HS-5 (cell line): ENCODE results near the gene MRPL43.

ENCODE experiments used
- DNase-seq: peaks from one replicate; pipeline ENCODE4 v3.0.0-alpha.2; 2012; ENCODE audit warnings: low read depth

Gene MRPL43

GRCh38 chr10:101019440-101019703 is 32.1 kb upstream of the MRPL43 start:
- no peak for DNase-seq

- DNase-seq = no peak
These were observed 31.5 kb upstream of the MRPL43 start for GRCh38 chr10:101018600-101019439.

GRCh38 chr10:101018118-101018599 is 30.9 kb upstream of the MRPL43 start:
- no peak for DNase-seq

- no peak for DNase-seq
These were observed 29.5 kb upstream of the MRPL43 start for GRCh38 chr10:101016814-101017213.

DNA sequence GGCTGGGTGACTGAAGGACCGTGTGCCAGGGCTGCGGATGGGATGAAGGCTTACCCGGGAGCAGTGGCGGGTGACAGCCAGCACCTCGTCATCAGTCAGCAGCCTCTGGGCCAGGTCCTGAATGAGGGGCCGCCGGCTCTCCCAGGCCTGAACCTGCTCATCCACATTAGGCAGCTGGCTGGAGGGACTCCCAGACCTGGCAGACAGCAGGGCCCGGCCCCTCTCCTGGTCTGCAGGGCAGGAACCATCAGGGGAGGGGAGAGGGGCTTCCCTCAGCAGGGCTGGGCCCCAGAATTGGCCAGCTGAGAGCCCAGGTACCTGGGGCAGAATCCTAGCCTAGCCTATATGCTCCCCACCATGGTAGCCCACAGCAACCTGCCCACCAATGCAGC is 28.3 kb upstream of the MRPL43 start:
- DNase-seq = no peak

DNA sequence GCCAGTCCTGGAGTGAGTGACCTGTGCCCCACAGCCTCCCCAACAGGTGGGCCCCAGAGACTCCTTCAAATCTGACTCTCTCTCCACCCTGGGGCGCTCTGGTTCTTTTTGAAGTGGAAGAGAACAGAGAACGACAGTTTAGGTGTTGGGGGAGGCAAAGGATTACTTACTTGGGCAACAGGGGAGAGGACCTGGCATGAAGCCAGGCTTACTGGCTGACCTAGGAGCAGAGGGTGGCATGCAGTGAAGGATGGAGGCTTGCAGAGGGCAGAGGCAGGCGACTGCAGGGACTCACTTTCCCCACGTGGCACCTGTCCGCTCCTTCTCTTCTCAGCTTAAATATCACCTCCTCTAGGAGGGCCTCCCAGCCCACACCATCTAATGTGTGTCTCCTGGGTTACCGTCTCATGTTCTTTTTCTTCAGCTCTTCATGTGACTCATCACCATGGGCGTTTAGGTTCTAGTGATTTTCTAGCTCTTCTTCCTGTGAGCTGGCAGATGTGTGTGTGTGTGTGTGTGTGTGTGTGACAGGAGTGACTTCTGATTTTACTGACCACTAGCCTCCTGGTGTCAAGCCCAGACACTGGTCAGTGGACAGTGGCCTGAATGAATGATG is 27.8 kb upstream of the MRPL43 start:
- no peak for DNase-seq

DNA sequence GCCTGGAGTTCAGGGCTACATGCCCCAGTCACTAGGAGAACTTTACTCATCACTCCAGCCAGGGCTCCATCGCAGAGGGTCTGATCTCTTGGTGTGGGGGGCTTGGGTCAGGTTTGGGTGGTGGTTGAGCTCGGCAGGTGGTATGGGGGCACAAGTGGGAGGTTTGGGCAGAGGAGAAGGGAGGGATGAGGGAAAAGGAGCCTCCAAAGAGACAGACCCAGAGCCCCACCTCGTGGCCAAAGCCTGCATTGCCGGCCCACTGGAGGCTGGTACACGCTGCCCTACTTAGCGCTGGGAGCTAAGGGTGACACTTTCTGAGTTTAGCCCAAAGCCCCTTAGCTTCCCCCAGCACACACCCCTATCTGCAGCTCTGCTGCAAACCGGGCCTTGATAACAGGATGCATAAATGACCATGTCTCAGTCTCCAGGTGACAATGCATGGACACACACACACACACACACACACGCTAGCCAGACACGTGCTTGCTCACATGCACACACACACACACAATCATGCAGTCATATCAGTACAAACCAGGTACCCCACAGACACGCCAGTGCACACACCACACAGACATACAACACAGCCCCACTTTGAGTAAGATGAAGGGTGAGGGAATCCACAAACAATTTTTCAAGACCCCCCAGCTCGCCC is 27.1 kb upstream of the MRPL43 start:
- no peak for DNase-seq

GRCh38 chr10:101013365-101013825 is 26.1 kb upstream of the MRPL43 start:
- no peak for DNase-seq

- DNase-seq = peak; percentile 88
These were observed 25.4 kb upstream of the MRPL43 start for GRCh38 chr10:101012525-101013364.

- no peak for DNase-seq
These were observed 24.5 kb upstream of the MRPL43 start for GRCh38 chr10:101011517-101012423.

GRCh38 chr10:101010329-101010728 is 23.0 kb upstream of the MRPL43 start:
- DNase-seq = no peak

- DNase-seq = no peak
These were observed 21.6 kb upstream of the MRPL43 start for GRCh38 chr10:101008823-101009423.

GRCh38 chr10:101007915-101008822 is 20.9 kb upstream of the MRPL43 start:
- DNase-seq = no peak

GRCh38 chr10:101007099-101007711 is 19.9 kb upstream of the MRPL43 start:
- no peak for DNase-seq

DNA sequence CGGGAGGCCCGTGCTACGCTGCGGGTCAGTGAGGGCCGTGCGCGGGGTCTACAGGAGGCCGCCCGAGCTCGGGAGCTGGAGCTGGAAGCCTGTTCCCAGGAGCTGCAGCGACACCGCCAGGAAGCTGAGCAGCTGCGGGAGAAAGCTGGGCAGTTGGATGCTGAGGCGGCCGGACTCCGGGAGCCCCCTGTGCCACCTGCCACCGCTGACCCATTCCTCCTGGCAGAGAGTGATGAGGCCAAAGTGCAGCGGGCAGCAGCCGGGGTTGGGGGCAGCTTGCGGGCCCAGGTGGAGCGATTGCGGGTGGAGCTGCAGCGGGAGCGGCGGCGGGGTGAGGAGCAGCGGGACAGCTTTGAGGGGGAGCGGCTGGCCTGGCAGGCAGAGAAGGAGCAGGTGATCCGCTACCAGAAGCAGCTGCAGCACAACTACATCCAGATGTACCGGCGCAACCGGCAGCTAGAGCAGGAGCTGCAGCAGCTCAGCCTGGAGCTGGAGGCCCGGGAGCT is 19.3 kb upstream of the MRPL43 start:
- no peak for DNase-seq

GRCh38 chr10:101005869-101006567 is 18.7 kb upstream of the MRPL43 start:
- no peak for DNase-seq

GRCh38 chr10:101005361-101005760 is 18.1 kb upstream of the MRPL43 start:
- no peak for DNase-seq

DNA sequence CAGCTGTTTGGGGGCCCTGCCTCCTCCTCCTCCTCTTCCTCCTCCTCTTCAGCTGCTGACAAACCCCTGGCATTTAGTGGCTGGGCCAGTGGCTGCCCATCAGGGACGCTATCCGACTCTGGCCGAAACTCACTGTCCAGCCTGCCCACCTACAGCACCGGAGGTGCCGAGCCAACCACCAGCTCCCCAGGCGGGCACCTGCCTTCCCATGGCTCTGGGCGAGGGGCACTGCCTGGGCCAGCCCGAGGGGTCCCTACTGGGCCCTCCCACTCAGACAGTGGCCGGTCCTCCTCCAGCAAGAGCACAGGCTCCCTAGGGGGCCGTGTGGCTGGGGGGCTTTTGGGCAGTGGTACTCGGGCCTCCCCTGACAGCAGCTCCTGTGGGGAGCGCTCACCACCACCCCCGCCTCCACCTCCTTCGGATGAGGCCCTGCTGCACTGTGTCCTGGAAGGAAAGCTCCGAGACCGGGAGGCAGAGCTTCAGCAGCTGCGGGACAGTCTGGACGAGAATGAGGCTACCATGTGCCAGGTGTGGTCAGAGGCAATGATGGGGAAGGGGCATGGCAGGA is 16.4 kb upstream of the MRPL43 start:
- no peak for DNase-seq
